K562 (cell line): Measurements from ENCODE around the gene CXCL12. TPM values are rescaled to one million over a fixed set of nuclear protein-coding genes. Genes with fewer than 3 reads are reported as not detected.

Source experiments
- ATAC-seq: fragments of 200-7000 bp; cut with Tn5 transposase; 3 replicates; pipeline ENCODE4 v1.9.1; 2020; ENCODE audit warnings: moderate library complexity
- BruUV-seq: library from RNA; stranded (reverse); fragments of 400-500 nt; replicated peaks from 2 replicates; lab custom pipeline; 2021; lab: Mats Ljungman, UMichigan
- CTCF ChIA-PET: fragments of 300-600 bp; formaldehyde crosslinking; extraction: SDS; loops from one replicate; lab custom pipeline; 2021; ENCODE audit warnings: low intra/inter-chr PET ratio; lab: Yijun Ruan, JAX
- POLR2A ChIA-PET: fragments of 300-600, 350-650 bp; sonication (Branson Sonifier 250); formaldehyde crosslinking; extraction: SDS; loops from one replicate; lab custom pipeline; 2021; ENCODE audit warnings: antibody characterized with exemption, inconsistent platforms; lab: Yijun Ruan, JAX
- DNase-seq, 4 experiments: peaks; one replicate each; pipeline versions ENCODE4 v3.0.0 to v3.0.0-alpha.2; 2011 to 2018; ENCODE audit warnings: low spot score in 3 of 4, mixed read lengths in 3 of 4; ENCODE audit errors: extremely low read depth in 1 of 4
- FAIRE-seq: peaks from 2 replicates; lab custom pipeline; 2011; peaks lifted over from hg19 to GRCh38; lab: Jason Lieb, UNC
- H2AFZ ChIP-seq: 2 replicates; pipeline ENCODE4 v1.6.0; 2011; ENCODE audit warnings: low read depth, low read length, control low read depth, inconsistent platforms
- H3K27ac ChIP-seq: fragments of 200-600 bp; 3 replicates; pipeline ENCODE4 v1.8.0; 2011; ENCODE audit warnings: low read depth, mild to moderate bottlenecking, control low read depth, inconsistent platforms, low read length, moderate library complexity, mixed read lengths; ENCODE audit errors: extremely low read depth
- H3K27me3 ChIP-seq, 2 experiments: fragments of 300-600 bp in 1 of 2; 2 replicates in 1 of 2; 3 replicates in 1 of 2; pipeline versions ENCODE4 v1.6.0 to v1.8.0; 2011; ENCODE audit warnings: inconsistent platforms in 2 of 2, low read length in 2 of 2, mild to moderate bottlenecking in 1 of 2, mixed read lengths in 1 of 2, moderate library complexity in 1 of 2; ENCODE audit not compliant: control insufficient read depth in 2 of 2, insufficient read depth in 2 of 2
- H3K36me3 ChIP-seq: fragments of 300-600 bp; 3 replicates; pipeline ENCODE4 v1.8.0; 2011; ENCODE audit warnings: mild to moderate bottlenecking, low read length, inconsistent platforms; ENCODE audit not compliant: control insufficient read depth, insufficient read depth
- H3K4me1 ChIP-seq, 2 experiments: fragments of 200-600 bp in 1 of 2; replicated peaks in 1 of 2; 2 replicates in 1 of 2; 3 replicates in 1 of 2; pipeline versions ENCODE4 v1.5.1 to v1.8.0; 2011; ENCODE audit warnings: inconsistent platforms in 2 of 2, low read length in 2 of 2, mild to moderate bottlenecking in 1 of 2, mixed read lengths in 1 of 2, moderate library complexity in 1 of 2; ENCODE audit not compliant: control insufficient read depth in 2 of 2, insufficient read depth in 2 of 2
- H3K4me2 ChIP-seq: 2 replicates; pipeline ENCODE4 v1.6.1; 2011; ENCODE audit warnings: low read length, control low read depth, inconsistent platforms, mixed read lengths; ENCODE audit not compliant: insufficient read depth
- H3K4me3 ChIP-seq: fragments of 200-600 bp; sonication (generic), shearing (Covaris generic); 2 replicates; pipeline ENCODE4 v1.5.1; 2016; ENCODE audit warnings: control low read depth, inconsistent platforms
- H3K79me2 ChIP-seq: fragments of 200-600 bp; 3 replicates; pipeline ENCODE4 v1.8.0; 2011; ENCODE audit warnings: low read length, inconsistent platforms; ENCODE audit not compliant: control insufficient read depth, insufficient read depth
- H3K9ac ChIP-seq, 2 experiments: 2 replicates each; pipeline versions ENCODE4 v1.6.0 to v1.6.1; 2011; ENCODE audit warnings: low read depth in 2 of 2, low read length in 2 of 2, control low read depth in 1 of 2, inconsistent platforms in 1 of 2, mild to moderate bottlenecking in 1 of 2, mixed read lengths in 1 of 2; ENCODE audit not compliant: insufficient read depth in 1 of 2
- H3K9me1 ChIP-seq: one replicate; pipeline ENCODE4 v1.6.0; 2011; ENCODE audit warnings: inconsistent platforms, mild to moderate bottlenecking, low read length, moderate library complexity; ENCODE audit not compliant: control insufficient read depth, insufficient read depth
- H3K9me3 ChIP-seq: replicated peaks from 2 replicates; pipeline ENCODE4 v1.5.1; 2011; ENCODE audit warnings: low read depth, low read length, inconsistent platforms; ENCODE audit not compliant: control insufficient read depth, insufficient read depth
- H4K20me1 ChIP-seq: replicated peaks from 2 replicates; pipeline ENCODE4 v1.6.1; 2011; ENCODE audit warnings: low read length, inconsistent platforms, mixed read lengths; ENCODE audit not compliant: control insufficient read depth, insufficient read depth
- CBX2 ChIP-seq: fragments of 200-600 bp; sonication (generic); IDR thresholded peaks from one replicate; pipeline ENCODE4 v1.6.1; 2012; ENCODE audit warnings: mild to moderate bottlenecking, low read length, inconsistent platforms; ENCODE audit not compliant: insufficient read depth, poor library complexity, severe bottlenecking
- E2F3 ChIP-seq: fragments of 250-450 bp; sonication (Bioruptor Pico); IDR thresholded peaks from 2 replicates; pipeline ENCODE4 v1.4.0; 2020; ENCODE audit warnings: mild to moderate bottlenecking
- HDAC2 ChIP-seq: fragments of 450-650 bp; IDR thresholded peaks from 2 replicates; pipeline ENCODE4 v1.6.1; 2016; ENCODE audit warnings: mild to moderate bottlenecking
- HNRNPLL ChIP-seq: fragments of 200-400 bp; formaldehyde crosslinking; IDR thresholded peaks from 2 replicates; pipeline ENCODE4 v1.6.1; 2017; ENCODE audit warnings: low read length, low read depth, mild to moderate bottlenecking; ENCODE audit not compliant: poor library complexity, severe bottlenecking
- PHB2 ChIP-seq: fragments of 450-650 bp; IDR thresholded peaks from 2 replicates; pipeline ENCODE4 v1.6.1; 2017; ENCODE audit warnings: low read depth
- SNRNP70 ChIP-seq: fragments of 200-400 bp; formaldehyde crosslinking; optimal IDR thresholded peaks from 2 replicates; pipeline ENCODE3; 2017; ENCODE audit warnings: low read depth, low read length
- ZNF282 ChIP-seq: sonication (generic); formaldehyde crosslinking; IDR thresholded peaks from 2 replicates; pipeline ENCODE4 v1.8.1; 2023; ENCODE audit warnings: missing genetic modification reagents
- ZNF639 ChIP-seq, 2 experiments: fragments of 200-800 bp in 1 of 2; sonication (Bioruptor generic) in 1 of 2; sonication (generic) in 1 of 2; formaldehyde crosslinking in 1 of 2; IDR thresholded peaks in 1 of 2; conservative IDR thresholded peaks in 1 of 2; 2 replicates each; pipeline versions ENCODE4 v1.5.0 to v1.6.1; 2016 to 2020; ENCODE audit warnings: missing compliant biosample characterization in 1 of 2, missing genetic modification characterization in 1 of 2, missing genetic modification reagents in 1 of 2
- WGBS: fragments of 100-300 bp; shearing (Covaris generic); methylation state at CpG from one replicate; pipeline ENCODE4 v1.1.6; 2016; ENCODE audit warnings: low coverage, mixed read lengths; ENCODE audit not compliant: insufficient coverage; ENCODE audit errors: missing lambda C conversion rate; 5-methylcytosine and 5-hydroxymethylcytosine counted together
- in situ Hi-C: fragments of 300-500 bp; cut with MboI; formaldehyde crosslinking; loops from 4 replicates; pipeline ENCODE4 v1.15.0; 2018; ENCODE audit warnings: inconsistent platforms, mixed read lengths
- intact Hi-C: fragments of 100-400 bp; cut with micrococcal nuclease; formaldehyde crosslinking; loops from 2 replicates; pipeline ENCODE4 v1.14.2; 2022
- polyA plus RNA-seq, 8 experiments: library from polyadenylated mRNA; depleted of rRNA in 4 of 8; stranded (reverse) in 5 of 8; unstranded in 3 of 8; fragments of >200 nt; fragmentation: Nextera tagmentation in 2 of 8; fragmentation: Illumina TruSeq in 1 of 8; extraction: Ambion mirVana in 2 of 8; extraction: Trizol in 1 of 8; gene quantifications; 2 replicates each; pipeline versions ENCODE4 v1.2.1 to v1.2.3, GENCODE V29; 2011 to 2014; ENCODE audit warnings: inconsistent platforms in 1 of 8, missing spikeins in 1 of 8
- total RNA-seq, 7 experiments: library from RNA; depleted of rRNA in 6 of 7; stranded (reverse); fragments of >200 nt in 6 of 7; fragmentation: Illumina TruSeq in 2 of 7; extraction: Trizol in 2 of 7; gene quantifications; 2 replicates each; pipeline versions ENCODE4 v1.2.1 to v1.2.3, GENCODE V29; 2011 to 2021; ENCODE audit warnings: low replicate concordance in 1 of 7
- TF ChIP-seq, protein P1 (sequence below): fragments of 200-600 bp; sonication (generic); IDR thresholded peaks from one replicate; pipeline ENCODE4 v1.6.1; 2012; ENCODE audit warnings: mild to moderate bottlenecking, low read depth, low read length, inconsistent platforms

The CXCL12 gene
- total and polyA plus RNA-seq, 9 of the 15 experiments (the other 6 are each of a cell fraction or from before 2014, with no cell fraction given), result 0.18 TPM; not detected in 8

GRCh38 chr10:44411251-44411650 lies 26.4 kb upstream of the CXCL12 start:
- 0% methylated on average over 5 of the region's 5 CpGs for WGBS
- no TSS peak for BruUV-seq
- intact Hi-C loops (no loop called here), in situ Hi-C loops (no loop called here)
- Histone ChIP-seq H3K9me1 (no peaks in the 10 kb centered on the region), H3K79me2 (no peaks in the 10 kb centered on the region), H3K27me3 (peaks cover 0 to 14% of the 10 kb centered on the region in 2 experiments; a peak in 3 of 5 replicates), H3K27ac (no peak overlapping the region), H3K9me3 (no peaks in the 10 kb centered on the region), H3K4me1 (no peaks in the 10 kb centered on the region), H3K4me3 (no peak overlapping the region), H3K4me2 (no peak overlapping the region), H3K36me3 (no peaks in the 10 kb centered on the region), H2AFZ (no peak overlapping the region), H4K20me1 (no peaks in the 10 kb centered on the region), H3K9ac (no peak overlapping the region)
- ChIA-PET CTCF (no interaction called here), POLR2A (interaction anchor here (1.1 kb wide), 1 partner anchor 10 kb away, joined by 4 read pairs; no protein-coding TSS in a partner anchor)
- FAIRE-seq, result no peak
- ATAC-seq, result no peak
- DNase-seq, result no peak
- TF ChIP-seq, protein P1, sequence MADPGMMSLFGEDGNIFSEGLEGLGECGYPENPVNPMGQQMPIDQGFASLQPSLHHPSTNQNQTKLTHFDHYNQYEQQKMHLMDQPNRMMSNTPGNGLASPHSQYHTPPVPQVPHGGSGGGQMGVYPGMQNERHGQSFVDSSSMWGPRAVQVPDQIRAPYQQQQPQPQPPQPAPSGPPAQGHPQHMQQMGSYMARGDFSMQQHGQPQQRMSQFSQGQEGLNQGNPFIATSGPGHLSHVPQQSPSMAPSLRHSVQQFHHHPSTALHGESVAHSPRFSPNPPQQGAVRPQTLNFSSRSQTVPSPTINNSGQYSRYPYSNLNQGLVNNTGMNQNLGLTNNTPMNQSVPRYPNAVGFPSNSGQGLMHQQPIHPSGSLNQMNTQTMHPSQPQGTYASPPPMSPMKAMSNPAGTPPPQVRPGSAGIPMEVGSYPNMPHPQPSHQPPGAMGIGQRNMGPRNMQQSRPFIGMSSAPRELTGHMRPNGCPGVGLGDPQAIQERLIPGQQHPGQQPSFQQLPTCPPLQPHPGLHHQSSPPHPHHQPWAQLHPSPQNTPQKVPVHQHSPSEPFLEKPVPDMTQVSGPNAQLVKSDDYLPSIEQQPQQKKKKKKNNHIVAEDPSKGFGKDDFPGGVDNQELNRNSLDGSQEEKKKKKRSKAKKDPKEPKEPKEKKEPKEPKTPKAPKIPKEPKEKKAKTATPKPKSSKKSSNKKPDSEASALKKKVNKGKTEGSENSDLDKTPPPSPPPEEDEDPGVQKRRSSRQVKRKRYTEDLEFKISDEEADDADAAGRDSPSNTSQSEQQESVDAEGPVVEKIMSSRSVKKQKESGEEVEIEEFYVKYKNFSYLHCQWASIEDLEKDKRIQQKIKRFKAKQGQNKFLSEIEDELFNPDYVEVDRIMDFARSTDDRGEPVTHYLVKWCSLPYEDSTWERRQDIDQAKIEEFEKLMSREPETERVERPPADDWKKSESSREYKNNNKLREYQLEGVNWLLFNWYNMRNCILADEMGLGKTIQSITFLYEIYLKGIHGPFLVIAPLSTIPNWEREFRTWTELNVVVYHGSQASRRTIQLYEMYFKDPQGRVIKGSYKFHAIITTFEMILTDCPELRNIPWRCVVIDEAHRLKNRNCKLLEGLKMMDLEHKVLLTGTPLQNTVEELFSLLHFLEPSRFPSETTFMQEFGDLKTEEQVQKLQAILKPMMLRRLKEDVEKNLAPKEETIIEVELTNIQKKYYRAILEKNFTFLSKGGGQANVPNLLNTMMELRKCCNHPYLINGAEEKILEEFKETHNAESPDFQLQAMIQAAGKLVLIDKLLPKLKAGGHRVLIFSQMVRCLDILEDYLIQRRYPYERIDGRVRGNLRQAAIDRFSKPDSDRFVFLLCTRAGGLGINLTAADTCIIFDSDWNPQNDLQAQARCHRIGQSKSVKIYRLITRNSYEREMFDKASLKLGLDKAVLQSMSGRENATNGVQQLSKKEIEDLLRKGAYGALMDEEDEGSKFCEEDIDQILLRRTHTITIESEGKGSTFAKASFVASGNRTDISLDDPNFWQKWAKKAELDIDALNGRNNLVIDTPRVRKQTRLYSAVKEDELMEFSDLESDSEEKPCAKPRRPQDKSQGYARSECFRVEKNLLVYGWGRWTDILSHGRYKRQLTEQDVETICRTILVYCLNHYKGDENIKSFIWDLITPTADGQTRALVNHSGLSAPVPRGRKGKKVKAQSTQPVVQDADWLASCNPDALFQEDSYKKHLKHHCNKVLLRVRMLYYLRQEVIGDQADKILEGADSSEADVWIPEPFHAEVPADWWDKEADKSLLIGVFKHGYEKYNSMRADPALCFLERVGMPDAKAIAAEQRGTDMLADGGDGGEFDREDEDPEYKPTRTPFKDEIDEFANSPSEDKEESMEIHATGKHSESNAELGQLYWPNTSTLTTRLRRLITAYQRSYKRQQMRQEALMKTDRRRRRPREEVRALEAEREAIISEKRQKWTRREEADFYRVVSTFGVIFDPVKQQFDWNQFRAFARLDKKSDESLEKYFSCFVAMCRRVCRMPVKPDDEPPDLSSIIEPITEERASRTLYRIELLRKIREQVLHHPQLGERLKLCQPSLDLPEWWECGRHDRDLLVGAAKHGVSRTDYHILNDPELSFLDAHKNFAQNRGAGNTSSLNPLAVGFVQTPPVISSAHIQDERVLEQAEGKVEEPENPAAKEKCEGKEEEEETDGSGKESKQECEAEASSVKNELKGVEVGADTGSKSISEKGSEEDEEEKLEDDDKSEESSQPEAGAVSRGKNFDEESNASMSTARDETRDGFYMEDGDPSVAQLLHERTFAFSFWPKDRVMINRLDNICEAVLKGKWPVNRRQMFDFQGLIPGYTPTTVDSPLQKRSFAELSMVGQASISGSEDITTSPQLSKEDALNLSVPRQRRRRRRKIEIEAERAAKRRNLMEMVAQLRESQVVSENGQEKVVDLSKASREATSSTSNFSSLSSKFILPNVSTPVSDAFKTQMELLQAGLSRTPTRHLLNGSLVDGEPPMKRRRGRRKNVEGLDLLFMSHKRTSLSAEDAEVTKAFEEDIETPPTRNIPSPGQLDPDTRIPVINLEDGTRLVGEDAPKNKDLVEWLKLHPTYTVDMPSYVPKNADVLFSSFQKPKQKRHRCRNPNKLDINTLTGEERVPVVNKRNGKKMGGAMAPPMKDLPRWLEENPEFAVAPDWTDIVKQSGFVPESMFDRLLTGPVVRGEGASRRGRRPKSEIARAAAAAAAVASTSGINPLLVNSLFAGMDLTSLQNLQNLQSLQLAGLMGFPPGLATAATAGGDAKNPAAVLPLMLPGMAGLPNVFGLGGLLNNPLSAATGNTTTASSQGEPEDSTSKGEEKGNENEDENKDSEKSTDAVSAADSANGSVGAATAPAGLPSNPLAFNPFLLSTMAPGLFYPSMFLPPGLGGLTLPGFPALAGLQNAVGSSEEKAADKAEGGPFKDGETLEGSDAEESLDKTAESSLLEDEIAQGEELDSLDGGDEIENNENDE, result no peak
- TF ChIP-seq SNRNP70 (no peak), PHB2 (no peak), HNRNPLL (no peak), HDAC2 (no peak), ZNF639 (CRISPR knock-in tag; conservative IDR thresholded peaks at IDR 0.05 in 1 of 2, IDR thresholded peaks at IDR 0.05 in 1 of 2) (no peak), E2F3 (no peak), ZNF282 (no peak), CBX2 (no peak)
